HEK293T (cell line): ENCODE results near the gene IGSF3.

ENCODE experiments used
- BHLHE40 ChIP-seq: fragments of 450-650 bp; IDR thresholded peaks from 2 replicates; pipeline ENCODE4 v1.6.1; 2016; ENCODE audit warnings: mild to moderate bottlenecking, moderate library complexity, borderline replicate concordance
- CTBP1 ChIP-seq: fragments of 450-650 bp; IDR thresholded peaks from 2 replicates; pipeline ENCODE4 v1.6.1; 2016; ENCODE audit warnings: borderline replicate concordance
- ELF4 ChIP-seq: fragments of 450-650 bp; IDR thresholded peaks from 2 replicates; pipeline ENCODE4 v1.6.1; 2017; ENCODE audit warnings: antibody characterized with exemption
- FOXA1 ChIP-seq: fragments of 450-650 bp; IDR thresholded peaks from 2 replicates; pipeline ENCODE4 v1.6.1; 2016; ENCODE audit warnings: mild to moderate bottlenecking
- FOXK2 ChIP-seq: fragments of 450-650 bp; IDR thresholded peaks from 2 replicates; pipeline ENCODE4 v1.6.1; 2016; ENCODE audit warnings: mild to moderate bottlenecking
- L3MBTL2 ChIP-seq: fragments of 450-650 bp; conservative IDR thresholded peaks from 2 replicates; pipeline ENCODE4 v1.6.1; 2016; ENCODE audit warnings: mild to moderate bottlenecking
- NFRKB ChIP-seq: fragments of 450-650 bp; IDR thresholded peaks from 2 replicates; pipeline ENCODE4 v1.6.1; 2016; ENCODE audit warnings: mild to moderate bottlenecking, moderate library complexity
- PKNOX1 ChIP-seq: fragments of 450-650 bp; IDR thresholded peaks from 2 replicates; pipeline ENCODE4 v1.6.1; 2016
- SP1 ChIP-seq: fragments of 450-650 bp; IDR thresholded peaks from 2 replicates; pipeline ENCODE4 v1.6.1; 2017
- SUZ12 ChIP-seq: fragments of 450-650 bp; IDR thresholded peaks from 2 replicates; pipeline ENCODE4 v1.6.1; 2016; ENCODE audit warnings: mild to moderate bottlenecking
- TARDBP ChIP-seq: fragments of 450-650 bp; IDR thresholded peaks from 2 replicates; pipeline ENCODE4 v1.6.1; 2016

- TF ChIP-seq FOXA1 = no peak
- TF ChIP-seq TARDBP = no peak
- TF ChIP-seq BHLHE40 = no peak
- TF ChIP-seq SUZ12 = no peak
- TF ChIP-seq PKNOX1 = no peak
- no peak for TF ChIP-seq ELF4
- no peak for TF ChIP-seq FOXK2
- no peak for TF ChIP-seq NFRKB
- TF ChIP-seq SP1 = no peak
- no peak for TF ChIP-seq L3MBTL2
- TF ChIP-seq CTBP1 = no peak
These were observed 11.7 kb upstream of the IGSF3 start for GRCh38 chr1:116679091-116679827.
